GM19025 (cell line): ENCODE measurements around the gene FUBP3.

Source experiments
- ATAC-seq: cut with Tn5 transposase; IDR thresholded peaks from one replicate; pipeline ENCODE4 v1.9.1; 2021; ENCODE audit warnings: mild to moderate bottlenecking, low read depth, moderate library complexity; ENCODE audit not compliant: unreplicated experiment

Gene FUBP3

DNA sequence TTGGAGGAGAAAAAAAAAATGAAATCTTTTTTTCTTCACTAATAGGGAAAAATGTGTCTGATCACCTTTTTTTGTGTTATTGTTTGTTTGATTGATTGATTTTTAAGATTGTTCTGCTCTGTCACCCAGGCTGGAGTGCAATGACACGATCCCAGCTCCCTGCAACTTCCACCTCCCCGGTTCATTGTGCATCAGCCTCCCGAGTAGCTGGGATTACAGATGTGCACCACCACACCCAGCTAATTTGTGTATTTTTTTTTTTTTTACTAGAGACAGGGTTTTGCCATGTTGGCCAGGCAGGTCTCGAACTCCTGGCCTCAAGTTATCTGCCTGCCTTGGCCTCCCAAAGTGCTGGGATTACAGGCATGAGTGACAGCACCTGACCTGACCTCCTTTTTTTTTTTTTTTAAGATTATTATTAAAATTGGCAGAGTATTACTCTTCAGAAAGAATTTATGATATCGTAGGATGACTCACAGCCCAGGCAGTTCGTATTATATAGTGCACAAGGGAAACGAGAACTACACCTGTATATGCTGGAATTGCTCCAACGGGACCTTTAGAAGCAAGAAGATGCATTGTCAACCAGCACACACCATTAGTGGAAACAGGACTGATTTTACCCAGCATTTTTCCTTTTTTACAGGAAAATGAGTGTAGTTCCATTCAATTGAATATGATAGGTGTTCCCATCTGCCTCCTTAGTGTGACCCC is 27.7 kb downstream of the FUBP3 start:
- no peak for ATAC-seq

- ATAC-seq = no peak
Observed at GRCh38 chr9:130607640-130608420, 28.5 kb downstream of the FUBP3 start.

DNA sequence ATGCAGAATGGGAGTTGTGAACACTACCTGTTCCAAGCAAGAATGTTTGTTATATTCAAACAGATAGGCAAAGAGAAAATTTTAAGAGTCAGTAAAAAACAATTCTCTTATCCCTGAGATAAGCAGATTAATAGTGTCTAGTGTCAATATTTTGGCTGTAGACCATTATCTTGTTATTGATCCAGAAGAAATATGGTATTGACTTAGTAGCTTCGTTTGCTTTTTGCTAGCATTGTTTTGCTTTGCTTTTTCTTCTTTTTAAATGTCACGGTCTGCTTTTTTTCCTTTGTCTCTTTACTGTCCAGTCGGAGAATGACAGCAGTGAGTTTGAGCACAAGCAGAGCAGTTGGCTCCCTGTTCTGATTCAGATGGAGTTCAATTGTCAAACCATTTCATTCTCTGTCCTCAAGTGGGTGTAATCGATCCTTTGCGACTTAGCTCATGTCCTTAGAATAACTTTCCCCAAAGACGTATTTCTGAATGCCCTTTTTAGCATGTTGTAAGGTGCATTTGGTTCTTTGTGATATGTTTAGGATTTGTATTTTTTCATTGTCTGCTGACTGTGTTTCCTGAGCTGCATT is 29.3 kb downstream of the FUBP3 start:
- ATAC-seq = no peak

DNA sequence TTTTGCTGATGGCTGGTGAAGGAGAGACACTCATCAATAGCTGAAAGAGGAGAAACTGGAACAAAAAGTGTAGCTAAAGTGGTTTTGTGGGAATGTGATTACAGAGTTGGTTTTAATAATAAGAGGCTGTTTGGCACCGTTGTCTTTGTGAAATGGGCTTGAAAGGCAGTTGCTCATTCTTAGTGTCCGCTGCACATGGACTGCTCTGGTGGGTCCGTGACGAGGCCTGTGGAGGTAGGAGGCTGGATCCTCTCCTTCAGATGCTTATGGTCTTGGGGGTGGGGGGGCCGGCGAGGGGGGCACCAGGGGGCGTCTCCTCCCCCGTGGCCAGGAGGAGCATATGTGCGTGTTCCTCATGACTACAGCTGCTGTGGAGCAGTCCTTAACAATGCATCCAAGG is 29.8 kb downstream of the FUBP3 start:
- ATAC-seq = no peak

GRCh38 chr9:130610862-130611707 is 31.7 kb downstream of the FUBP3 start:
- no peak for ATAC-seq

GRCh38 chr9:130616451-130616850 is 37.1 kb downstream of the FUBP3 start:
- ATAC-seq = no peak

DNA sequence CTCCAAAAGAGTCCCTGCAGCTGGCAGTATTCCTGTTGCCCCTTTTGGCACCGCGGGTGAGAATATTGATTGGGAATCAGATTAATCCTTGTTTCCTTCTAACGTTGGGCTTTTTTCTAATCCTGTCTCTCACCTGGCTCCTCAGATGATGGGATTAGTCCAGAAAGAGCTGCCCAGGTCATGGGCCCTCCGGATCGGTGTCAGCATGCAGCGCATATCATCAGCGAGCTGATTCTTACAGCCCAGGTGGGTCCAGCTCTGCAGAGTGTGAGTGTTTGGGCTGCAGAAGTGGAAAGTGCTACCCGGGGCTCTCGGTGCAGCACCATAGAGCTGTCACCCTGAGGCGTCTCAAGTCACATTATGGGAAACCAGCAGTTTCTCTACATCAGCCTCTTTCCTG is 44.1 kb downstream of the FUBP3 start:
- no peak for ATAC-seq

DNA sequence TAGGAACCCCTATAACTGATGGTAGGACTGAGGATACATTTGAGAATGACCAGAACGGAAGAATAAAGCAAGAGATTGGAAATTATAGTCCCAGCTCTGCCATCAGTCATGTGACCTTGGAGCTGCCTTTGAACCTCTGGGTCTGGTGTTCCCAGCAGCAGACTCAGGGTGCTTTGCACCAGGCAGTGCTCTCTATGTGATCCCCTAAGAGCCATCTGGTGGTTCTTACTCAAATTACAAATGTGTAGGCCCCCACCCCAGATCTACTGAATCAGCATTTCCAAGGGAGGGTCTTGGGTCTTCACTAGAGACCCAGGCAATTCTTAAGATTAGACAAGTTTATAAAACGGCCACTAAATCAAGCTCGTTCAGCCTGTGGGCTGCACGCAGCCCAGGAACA is 44.8 kb downstream of the FUBP3 start:
- ATAC-seq = no peak

DNA sequence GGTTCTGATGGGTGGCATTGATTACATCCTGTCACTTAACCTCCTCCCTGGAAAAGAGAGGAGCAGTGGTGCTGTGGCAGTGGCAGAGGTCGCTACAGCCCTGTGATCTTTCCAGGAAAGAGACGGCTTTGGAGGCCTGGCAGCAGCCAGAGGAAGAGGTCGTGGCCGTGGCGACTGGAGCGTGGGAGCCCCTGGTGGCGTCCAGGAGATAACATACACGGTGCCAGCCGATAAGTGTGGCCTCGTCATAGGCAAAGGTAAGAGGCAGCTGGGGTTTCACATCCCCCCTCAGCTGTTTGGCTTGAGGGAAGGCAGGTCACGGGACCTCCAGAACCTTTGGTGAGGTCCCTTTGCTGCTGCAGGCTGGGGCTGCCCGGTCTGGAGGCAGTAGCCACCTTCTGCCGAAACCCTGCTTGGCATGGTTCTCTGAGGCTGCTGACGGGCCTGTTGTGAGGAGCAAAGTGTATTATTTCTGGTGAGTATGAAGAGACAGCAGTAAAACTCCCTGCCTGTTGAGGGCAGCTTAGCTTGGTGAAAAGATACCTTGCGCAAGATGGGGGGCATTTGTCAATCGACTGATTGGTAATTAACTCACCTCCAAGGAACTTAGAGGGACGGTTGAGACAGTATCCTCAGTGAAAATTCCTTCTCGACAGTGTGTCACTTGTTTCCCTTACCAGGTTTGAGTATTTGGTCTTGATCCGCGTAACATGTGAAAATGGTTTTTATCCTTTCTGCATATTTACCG is 47.0 kb downstream of the FUBP3 start:
- no peak for ATAC-seq

GRCh38 chr9:130627051-130627450 is 47.7 kb downstream of the FUBP3 start:
- no peak for ATAC-seq

- ATAC-seq = no peak
Observed at GRCh38 chr9:130627896-130628792, 48.8 kb downstream of the FUBP3 start.

- no peak for ATAC-seq
Observed at GRCh38 chr9:130629443-130630070, 50.2 kb downstream of the FUBP3 start.

DNA sequence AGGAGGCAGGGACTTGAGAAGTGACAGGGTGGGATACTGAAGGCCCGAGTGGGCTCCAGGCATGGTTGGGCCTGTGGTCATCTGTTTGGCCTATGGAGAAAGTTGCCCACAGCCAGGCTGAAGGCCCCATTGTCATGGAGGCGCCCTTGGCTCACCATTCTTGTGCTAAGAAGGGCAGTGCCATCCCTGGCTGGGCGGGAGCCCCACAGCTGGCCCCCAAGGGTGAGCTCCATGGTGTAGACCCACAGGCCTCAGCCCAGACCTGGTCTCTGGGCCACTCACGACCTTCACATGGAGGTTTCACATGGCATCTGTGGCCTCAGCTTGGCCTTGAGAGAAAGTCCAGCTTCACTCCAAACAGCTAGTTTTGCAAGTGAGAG is 50.7 kb downstream of the FUBP3 start:
- no peak for ATAC-seq

DNA sequence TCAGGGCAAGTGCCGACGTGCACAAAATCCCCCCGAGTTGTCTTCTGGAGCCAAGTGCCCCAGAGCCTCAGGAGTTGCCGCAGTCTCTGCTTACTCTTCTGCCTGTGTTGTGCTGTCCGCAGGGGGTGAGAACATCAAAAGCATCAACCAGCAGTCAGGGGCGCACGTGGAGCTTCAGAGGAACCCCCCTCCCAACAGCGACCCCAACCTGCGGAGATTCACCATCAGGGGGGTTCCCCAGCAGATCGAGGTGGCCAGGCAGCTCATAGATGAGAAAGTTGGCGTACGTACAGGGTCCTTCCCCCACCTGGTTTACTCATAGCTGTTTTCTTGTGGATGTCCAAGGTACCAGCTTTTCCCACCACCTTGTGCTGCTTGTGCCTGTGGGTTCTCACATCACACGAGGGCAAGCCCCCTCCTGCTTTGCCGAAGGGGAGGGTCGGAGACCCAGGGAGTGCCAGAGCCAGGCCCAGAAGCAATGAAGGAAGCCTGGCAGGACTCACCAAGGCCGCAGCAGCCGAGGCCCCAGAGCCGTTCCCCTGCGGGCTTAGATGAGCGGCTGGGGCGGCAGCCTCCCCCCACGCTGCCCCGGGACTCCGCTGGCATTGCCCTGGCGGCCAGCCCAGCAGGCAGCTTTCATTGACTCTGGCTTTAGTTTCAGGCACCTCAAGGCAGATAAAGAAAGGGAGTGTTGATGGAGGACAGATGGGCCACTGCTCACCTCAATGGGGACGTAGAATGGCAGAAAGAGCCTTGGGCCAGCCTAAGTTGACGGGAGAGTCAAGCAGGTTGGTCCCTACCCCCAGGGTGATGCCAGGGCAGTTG is 51.3 kb downstream of the FUBP3 start:
- no peak for ATAC-seq

GRCh38 chr9:130631331-130632080 is 52.1 kb downstream of the FUBP3 start:
- no peak for ATAC-seq

DNA sequence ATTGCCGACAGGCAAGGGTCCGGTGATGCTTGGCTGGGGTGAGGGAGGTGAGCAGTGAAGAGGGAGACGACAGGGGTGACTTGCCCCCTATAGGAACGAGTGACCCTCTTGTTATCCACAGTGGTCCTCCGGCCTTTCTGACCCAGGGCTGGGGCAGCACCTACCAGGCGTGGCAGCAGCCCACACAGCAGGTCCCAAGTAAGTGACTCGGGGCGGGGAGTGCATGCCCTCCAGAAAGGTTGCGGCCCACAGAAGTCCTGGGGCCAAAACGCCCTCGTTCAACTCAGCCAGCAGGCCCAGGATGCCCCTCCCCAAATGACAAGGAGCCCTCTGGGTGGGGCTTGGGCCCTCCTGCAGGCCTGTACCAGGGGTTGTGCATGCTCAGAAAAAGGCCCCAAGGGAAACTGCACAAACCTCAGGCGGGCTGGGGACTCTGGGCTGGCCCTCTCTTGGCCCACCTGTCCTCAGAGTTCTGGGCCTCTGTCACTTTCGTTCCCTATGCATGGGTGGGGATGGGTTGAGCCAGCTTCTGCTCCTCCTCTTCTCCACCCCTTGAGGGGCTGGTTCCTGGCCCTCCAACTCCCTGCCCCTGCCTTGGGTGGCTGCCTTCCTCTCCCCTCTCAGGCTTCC is 52.8 kb downstream of the FUBP3 start:
- ATAC-seq = no peak

- no peak for ATAC-seq
Observed at GRCh38 chr9:130632841-130633240, 53.5 kb downstream of the FUBP3 start.
